ENCODE data around the gene OR6K3. TPM values are rescaled to one million over a fixed set of nuclear protein-coding genes. Genes with fewer than 3 reads are reported as not detected.

Gene OR6K3
- total and polyA plus RNA-seq, 2 of the 8 experiments (the other 6 are each of a cell fraction or from before 2014, with no cell fraction given) = not detected

- TF ChIP-seq SUZ12 (IDR thresholded peaks at IDR 0.05; ENCODE audit: low read length) (no peak), CTBP2 (IDR thresholded peaks at IDR 0.05; ENCODE audit: borderline replicate concordance, insufficient read depth, insufficient read length, low read length) (no peak), TEAD4 (IDR thresholded peaks at IDR 0.05; ENCODE audit: low read depth, low read length) (no peak)
Observed at GRCh38 chr1:158720620-158721019, at the start of gene OR6K3 (continued).
